SH-SY5Y (cell line): ENCODE results near the gene IMMP1L.

ENCODE experiments used
- GATA2 ChIP-seq: IDR thresholded peaks from 2 replicates; pipeline ENCODE4 v1.6.1; 2011; ENCODE audit warnings: mild to moderate bottlenecking, low read depth, low read length
- GATA3 ChIP-seq: IDR thresholded peaks from 2 replicates; pipeline ENCODE4 v1.6.1; 2011; ENCODE audit warnings: low read depth, mild to moderate bottlenecking, low read length, moderate library complexity

GRCh38 chr11:31417816-31418215 is 91.6 kb downstream of the IMMP1L start:
- no peak for TF ChIP-seq GATA3
- no peak for TF ChIP-seq GATA2
